H1 (cell line): Measurements from ENCODE around the gene CTNNA3. TPM values are rescaled to one million over a fixed set of nuclear protein-coding genes. Genes with fewer than 3 reads are reported as not detected.

Source experiments
- CTCF ChIA-PET: fragments of 300-600 bp; sonication (Branson Sonifier 250); formaldehyde crosslinking; loops from one replicate; lab custom pipeline; 2021; ENCODE audit not compliant: partially characterized antibody; lab: Charles Lee
- POLR2A ChIA-PET: fragments of 300-600 bp; sonication (Branson Sonifier 250); formaldehyde crosslinking; loops from one replicate; lab custom pipeline; 2021; ENCODE audit warnings: inconsistent platforms; ENCODE audit not compliant: partially characterized antibody; lab: Charles Lee
- DNase-seq, 2 experiments: peaks; one replicate each; pipeline versions ENCODE4 v3.0.0 to v3.0.0-alpha.2; 2010 to 2022; ENCODE audit warnings: low spot score in 2 of 2, low read depth in 1 of 2, mixed read lengths in 1 of 2
- FAIRE-seq: peaks from 2 replicates; lab custom pipeline; 2011; peaks lifted over from hg19 to GRCh38; lab: Jason Lieb, UNC
- H2AFZ ChIP-seq: 2 replicates; pipeline ENCODE4 v1.8.1; 2012; ENCODE audit warnings: low read length, inconsistent platforms
- H2AK5ac ChIP-seq: 2 replicates; pipeline ENCODE4 v1.6.1; 2013; ENCODE audit warnings: low read depth, low read length
- H2BK120ac ChIP-seq: replicated peaks from 2 replicates; pipeline ENCODE3; 2013; ENCODE audit warnings: low read depth, low read length, inconsistent platforms
- H2BK12ac ChIP-seq: 2 replicates; pipeline ENCODE4 v1.6.1; 2013; ENCODE audit warnings: low read depth, low read length
- H2BK15ac ChIP-seq: 2 replicates; pipeline ENCODE4 v1.6.1; 2013; ENCODE audit warnings: low read length
- H2BK20ac ChIP-seq: 2 replicates; pipeline ENCODE4 v1.6.1; 2013; ENCODE audit warnings: low read length
- H2BK5ac ChIP-seq: 2 replicates; pipeline ENCODE4 v1.6.1; 2013; ENCODE audit warnings: low read depth, low read length
- H3K14ac ChIP-seq: 2 replicates; pipeline ENCODE4 v1.6.1; 2013; ENCODE audit warnings: inconsistent platforms; ENCODE audit not compliant: insufficient read length
- H3K18ac ChIP-seq: 2 replicates; pipeline ENCODE4 v1.6.1; 2013; ENCODE audit warnings: low read length; ENCODE audit errors: extremely low read depth
- H3K23ac ChIP-seq: 2 replicates; pipeline ENCODE4 v1.6.1; 2013; ENCODE audit warnings: inconsistent platforms; ENCODE audit not compliant: insufficient read length
- H3K23me2 ChIP-seq: 2 replicates; pipeline ENCODE4 v1.6.1; 2013; ENCODE audit warnings: low read depth, low read length
- H3K27ac ChIP-seq: 2 replicates; pipeline ENCODE4 v1.6.1; 2011; ENCODE audit warnings: low read depth, low read length, inconsistent platforms
- H3K27me3 ChIP-seq, 4 experiments: replicated peaks in 1 of 4; 1 replicate in 1 of 4; 2 replicates in 3 of 4; pipeline versions ENCODE4 v1.6.1 to v1.8.1; 2011 to 2013; ENCODE audit warnings: low read length in 3 of 4, mild to moderate bottlenecking in 3 of 4, inconsistent platforms in 2 of 4, mixed read lengths in 2 of 4, moderate library complexity in 1 of 4; ENCODE audit not compliant: control insufficient read depth in 3 of 4, insufficient read depth in 3 of 4; ENCODE audit errors: extremely low read depth in 1 of 4
- H3K36me3 ChIP-seq, 4 experiments: 2 replicates each; pipeline versions ENCODE4 v1.6.1 to v1.8.1; 2011 to 2013; ENCODE audit warnings: mild to moderate bottlenecking in 4 of 4, low read length in 3 of 4, moderate library complexity in 2 of 4, control low read depth in 1 of 4, inconsistent platforms in 1 of 4; ENCODE audit not compliant: insufficient read depth in 4 of 4, control insufficient read depth in 2 of 4
- H3K4ac ChIP-seq: replicated peaks from 2 replicates; pipeline ENCODE3; 2013; ENCODE audit warnings: low read length, low read depth, mixed read lengths, inconsistent platforms; ENCODE audit not compliant: insufficient read length
- H3K4me1 ChIP-seq, 4 experiments: replicated peaks in 1 of 4; 1 replicate in 1 of 4; 2 replicates in 3 of 4; pipeline versions ENCODE4 v1.6.1 to v1.8.1; 2011 to 2013; ENCODE audit warnings: low read length in 3 of 4, inconsistent platforms in 2 of 4, mixed read lengths in 1 of 4; ENCODE audit not compliant: insufficient read depth in 4 of 4, control insufficient read depth in 3 of 4
- H3K4me2 ChIP-seq, 2 experiments: 2 replicates each; pipeline versions ENCODE4 v1.6.1 to v1.8.1; 2011 to 2013; ENCODE audit warnings: low read depth in 2 of 2, low read length in 2 of 2, control low read depth in 1 of 2, inconsistent platforms in 1 of 2, mild to moderate bottlenecking in 1 of 2; ENCODE audit not compliant: insufficient read depth in 1 of 2
- H3K4me3 ChIP-seq, 4 experiments: fragments of 200-600, 300-600 bp in 1 of 4; sonication (generic), shearing (Covaris generic), sonication (Bioruptor Twin) in 1 of 4; 2 replicates each; pipeline versions ENCODE4 v1.5.1 to v1.8.1; 2011 to 2016; ENCODE audit warnings: low read length in 4 of 4, low read depth in 3 of 4, control low read depth in 2 of 4, inconsistent platforms in 2 of 4, mild to moderate bottlenecking in 2 of 4, mixed read lengths in 1 of 4, moderate library complexity in 1 of 4; ENCODE audit not compliant: insufficient read depth in 2 of 4; ENCODE audit errors: extremely low read depth in 1 of 4
- H3K56ac ChIP-seq: replicated peaks from 2 replicates; pipeline ENCODE3; 2013; ENCODE audit warnings: low read depth, mild to moderate bottlenecking, mixed read lengths, low read length, inconsistent platforms; ENCODE audit not compliant: insufficient read length
- H3K79me1 ChIP-seq: 2 replicates; pipeline ENCODE4 v1.6.1; 2013; ENCODE audit warnings: low read depth, low read length, control low read depth
- H3K79me2 ChIP-seq, 2 experiments: 2 replicates each; pipeline versions ENCODE4 v1.6.1 to v1.8.1; 2012 to 2013; ENCODE audit warnings: low read length in 2 of 2, mild to moderate bottlenecking in 2 of 2, inconsistent platforms in 1 of 2; ENCODE audit not compliant: insufficient read depth in 2 of 2, control insufficient read depth in 1 of 2
- H3K9ac ChIP-seq, 4 experiments: replicated peaks in 1 of 4; 1 replicate in 1 of 4; 2 replicates in 3 of 4; pipeline versions ENCODE4 v1.6.1 to v1.8.1; 2011 to 2013; ENCODE audit warnings: low read depth in 3 of 4, low read length in 3 of 4, control low read depth in 2 of 4, mild to moderate bottlenecking in 2 of 4, moderate library complexity in 2 of 4, inconsistent platforms in 1 of 4; ENCODE audit errors: extremely low read depth in 1 of 4
- H3K9me3 ChIP-seq, 2 experiments: 2 replicates each; pipeline versions ENCODE4 v1.6.1 to v1.8.1; 2012 to 2013; ENCODE audit warnings: mild to moderate bottlenecking in 2 of 2, moderate library complexity in 2 of 2, control low read depth in 1 of 2, inconsistent platforms in 1 of 2, low read depth in 1 of 2, low read length in 1 of 2, mixed read lengths in 1 of 2; ENCODE audit not compliant: insufficient read depth in 2 of 2
- H4K20me1 ChIP-seq, 2 experiments: replicated peaks in 1 of 2; 2 replicates each; pipeline versions ENCODE3 to v1.8.1; 2011 to 2013; ENCODE audit warnings: inconsistent platforms in 2 of 2, low read length in 2 of 2, mild to moderate bottlenecking in 1 of 2; ENCODE audit not compliant: insufficient read depth in 2 of 2, control insufficient read depth in 1 of 2
- H4K5ac ChIP-seq: 2 replicates; pipeline ENCODE4 v1.6.1; 2013; ENCODE audit warnings: low read length, low read depth, mixed read lengths, inconsistent platforms; ENCODE audit not compliant: insufficient read length
- H4K8ac ChIP-seq: 2 replicates; pipeline ENCODE4 v1.8.0; 2013; ENCODE audit warnings: mild to moderate bottlenecking, moderate library complexity, low read length, inconsistent platforms; ENCODE audit not compliant: insufficient read depth; ENCODE audit errors: extremely low read depth
- H4K91ac ChIP-seq: replicated peaks from 2 replicates; pipeline ENCODE3; 2013; ENCODE audit warnings: low read length, mixed read lengths, inconsistent platforms; ENCODE audit not compliant: insufficient read length
- CBX5 ChIP-seq: fragments of 300-800, 300-1000 bp; sonication (generic); IDR thresholded peaks from 2 replicates; pipeline ENCODE4 v1.7.1; 2016; ENCODE audit warnings: antibody characterized with exemption, low read length, low read depth
- EP300 ChIP-seq, 2 experiments: IDR thresholded peaks; 1 replicate in 1 of 2; 2 replicates in 1 of 2; pipeline ENCODE4 v1.6.1; 2011 to 2012; ENCODE audit warnings: low read depth in 2 of 2, low read length in 2 of 2, mild to moderate bottlenecking in 2 of 2, borderline replicate concordance in 1 of 2, inconsistent platforms in 1 of 2, moderate library complexity in 1 of 2
- USF2 ChIP-seq: IDR thresholded peaks from 2 replicates; pipeline ENCODE4 v1.6.1; 2011; ENCODE audit warnings: low read length, improper control_type of control experiment
- YY1 ChIP-seq: IDR thresholded peaks from 2 replicates; pipeline ENCODE4 v1.6.1; 2011; ENCODE audit warnings: low read depth, mild to moderate bottlenecking, low read length
- WGBS, 2 experiments: shearing (Covaris generic) in 1 of 2; methylation state at CpG; one replicate each; pipeline versions ENCODE4 v1.1.6 to v1.1.7; 2013 to 2015; ENCODE audit warnings: low lambda C conversion rate in 2 of 2, mixed read lengths in 2 of 2, inconsistent platforms in 1 of 2, low coverage in 1 of 2, missing lambda C conversion rate in 1 of 2; ENCODE audit not compliant: insufficient replicate concordance in 2 of 2, insufficient coverage in 1 of 2, insufficient read length in 1 of 2; ENCODE audit errors: extremely low coverage in 1 of 2, missing lambda C conversion rate in 1 of 2; 5-methylcytosine and 5-hydroxymethylcytosine counted together
- polyA plus RNA-seq, 7 experiments: library from polyadenylated mRNA; depleted of rRNA in 3 of 7; stranded (reverse) in 5 of 7; unstranded in 2 of 7; fragments of >200 nt in 5 of 7; fragments of 200-250 nt in 2 of 7; gene quantifications; 1 replicate in 5 of 7; 2 replicates in 1 of 7; 4 replicates in 1 of 7; pipeline versions ENCODE4 v1.2.1 to v1.2.3, GENCODE V29; 2011 to 2013; ENCODE audit warnings: missing spikeins in 2 of 7, mixed read lengths in 2 of 7
- total RNA-seq: library from RNA; stranded (reverse); fragmentation: NEBNext Ultra II Directional; extraction: Animal tissue kit (Norgen Biotek cat#: 25700); gene quantifications from 2 replicates; pipeline ENCODE4 v1.2.1, GENCODE V29; 2021

CTNNA3 gene
- total and polyA plus RNA-seq, 2 of the 8 experiments (the other 6 are each of a cell fraction or from before 2014, with no cell fraction given): 1.3 to 1.5 TPM

- Histone ChIP-seq H2BK5ac (no peak overlapping the region), H3K27me3 (no peaks in the 10 kb centered on the region), H2BK20ac (no peak overlapping the region), H4K5ac (no peak overlapping the region), H3K4me1 (no peaks in the 10 kb centered on the region), H2AK5ac (no peak overlapping the region), H3K9me3 (peaks cover 5 to 6% of the 10 kb centered on the region in 2 experiments), H2BK15ac (no peak overlapping the region), H3K18ac (no peak overlapping the region), H3K23me2 (no peaks in the 10 kb centered on the region), H3K23ac (no peak overlapping the region), H3K4me2 (no peak overlapping the region), H3K79me2 (no peaks in the 10 kb centered on the region), H3K27ac (no peak overlapping the region), H2AFZ (no peak overlapping the region), H3K4me3 (no peak overlapping the region), H3K79me1 (no peaks in the 10 kb centered on the region), H3K14ac (no peak overlapping the region), H2BK12ac (no peak overlapping the region), H3K56ac (no peak overlapping the region), H3K4ac (no peak overlapping the region), H3K9ac (no peak overlapping the region), H3K36me3 (no peaks in the 10 kb centered on the region), H2BK120ac (no peak overlapping the region), H4K20me1 (no peaks in the 10 kb centered on the region), H4K8ac (no peak overlapping the region), H4K91ac (no peak overlapping the region)
- FAIRE-seq: no peak
- no peak for DNase-seq
- ChIA-PET POLR2A (no interaction called here), CTCF (interaction anchor here (1.3 kb wide), 1 partner anchor 236 kb away, joined by 3 read pairs; no protein-coding TSS in a partner anchor)
- 86% methylated on average over 3 of the region's 3 CpGs; no CpG with 5 or more reads in 1 of the 2 experiments for WGBS, 2 experiments
- TF ChIP-seq CBX5: no peak
- TF ChIP-seq USF2: no peak
- no peak for TF ChIP-seq YY1
- no peak for TF ChIP-seq EP300 (IDR thresholded peaks at IDR 0.05; ENCODE audit: borderline replicate concordance in 1 of 2, low read depth in 2 of 2, low read length in 2 of 2)
Measured at GRCh38 chr10:67553254-67553653, 142.7 kb downstream of the CTNNA3 start.
